Activated CD4-positive, alpha-beta memory T cell treated with anti-CD3 and anti-CD28 coated beads for 36 hours (primary cell): ENCODE data around the gene SPRED1. TPM values are rescaled to one million over a fixed set of nuclear protein-coding genes. Genes with fewer than 3 reads are reported as not detected.
A peak's percentile ranks its signal among the peaks of the same experiment; 100 is the strongest.

Source experiments
- CTCF ChIA-PET: fragments of 350-600 bp; sonication (Branson Sonifier 250); formaldehyde crosslinking; loops from one replicate; lab custom pipeline; 2021; ENCODE audit warnings: antibody characterized with exemption, inconsistent platforms; lab: Charles Lee
- POLR2A ChIA-PET: fragments of 350-600 bp; sonication (Branson Sonifier 250); formaldehyde crosslinking; loops from one replicate; lab custom pipeline; 2021; ENCODE audit warnings: antibody characterized with exemption; lab: Charles Lee
- DNase-seq: peaks from one replicate; pipeline ENCODE4 v3.0.0-alpha.2; 2020
- H3K27ac Mint-ChIP-seq: one replicate; pipeline ENCODE4 v1.8.0; 2021; ENCODE audit warnings: mixed read lengths
- H3K27me3 Mint-ChIP-seq: one replicate; pipeline ENCODE4 v1.8.0; 2021; ENCODE audit warnings: mixed read lengths
- H3K36me3 Mint-ChIP-seq: one replicate; pipeline ENCODE4 v1.8.0; 2021; ENCODE audit warnings: mixed read lengths
- H3K4me1 Mint-ChIP-seq: one replicate; pipeline ENCODE4 v1.8.0; 2021; ENCODE audit warnings: low read depth, mixed read lengths
- H3K4me3 Mint-ChIP-seq: one replicate; pipeline ENCODE4 v1.8.0; 2021; ENCODE audit warnings: mild to moderate bottlenecking, mixed read lengths
- H3K9me3 Mint-ChIP-seq: one replicate; pipeline ENCODE4 v1.8.0; 2021; ENCODE audit warnings: mixed read lengths
- intact Hi-C: fragments of 100-400 bp; cut with micrococcal nuclease; formaldehyde crosslinking; loops from one replicate; pipeline ENCODE4 v1.15.1; 2023
- total RNA-seq, 2 experiments: library from RNA; stranded (reverse); gene quantifications; one replicate each; pipeline ENCODE4 v1.2.3, GENCODE V29; 2021

Gene SPRED1
- total RNA-seq, 2 experiments from 2014 or later = 0.92 to 0.97 TPM

- Mint-ChIP-seq H3K9me3 (no peaks in the 10 kb centered on the region), H3K36me3 (no peaks in the 10 kb centered on the region), H3K4me3 (no peak overlapping the region), H3K27me3 (peaks cover 20% of the 10 kb centered on the region), H3K27ac (no peak overlapping the region), H3K4me1 (no peaks in the 10 kb centered on the region)
- DNase-seq = no peak
- POLR2A ChIA-PET = no interaction called here
- intact Hi-C loops = no loop called here
- CTCF ChIA-PET = no interaction called here
Measured at GRCh38 chr15:38243278-38244055, 9.2 kb upstream of the SPRED1 start.

GRCh38 chr15:38247336-38247735 is 5.3 kb upstream of the SPRED1 start:
- Mint-ChIP-seq H3K4me3 (no peak overlapping the region), H3K9me3 (no peaks in the 10 kb centered on the region), H3K27me3 (peaks cover 29% of the 10 kb centered on the region), H3K4me1 (peaks cover 7% of the 10 kb centered on the region), H3K36me3 (no peaks in the 10 kb centered on the region), H3K27ac (no peak overlapping the region)
- ChIA-PET POLR2A (no interaction called here), CTCF (no interaction called here)
- intact Hi-C loops = no loop called here
- DNase-seq = no peak

DNA sequence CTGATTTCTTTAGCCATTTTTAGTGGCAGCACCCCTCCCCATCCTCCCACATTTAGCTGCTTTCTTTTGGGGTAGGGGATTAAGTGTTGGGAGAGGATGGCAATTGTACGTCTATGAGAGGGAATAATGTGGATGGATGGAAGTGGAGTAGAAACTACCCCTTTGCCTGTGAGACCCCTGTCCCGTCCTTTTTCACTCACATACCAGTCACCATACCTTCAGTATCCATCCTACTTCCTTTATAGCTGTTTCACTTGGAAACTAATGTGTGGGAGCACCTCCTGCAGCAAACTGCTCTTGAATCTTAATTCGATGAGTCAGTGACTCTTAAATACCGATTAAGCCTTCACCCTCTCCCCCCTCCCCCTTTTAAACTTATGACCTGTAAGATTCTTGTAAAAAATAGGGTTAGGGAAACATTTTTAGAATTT is 730 bp downstream of the SPRED1 start:
- intact Hi-C loops = loop anchor here (2.0 to 5.0 kb wide), 3 partner anchors 55 to 435 kb away; no protein-coding TSS in a partner anchor
- DNase-seq = no peak
- Mint-ChIP-seq H3K36me3 (no peaks in the 10 kb centered on the region), H3K27me3 (peaks cover 16% of the 10 kb centered on the region), H3K9me3 (no peaks in the 10 kb centered on the region), H3K4me1 (peaks cover 25% of the 10 kb centered on the region), H3K4me3 (peak overlapping the region; percentile 74), H3K27ac (peak overlapping the region; percentile 4)
- ChIA-PET CTCF (interaction anchor here (0.7 to 1.0 kb wide), 3 partner anchors 187 to 489 kb away, joined by 3 to 6 read pairs (median 3); no protein-coding TSS in a partner anchor), POLR2A (no interaction called here)

DNA sequence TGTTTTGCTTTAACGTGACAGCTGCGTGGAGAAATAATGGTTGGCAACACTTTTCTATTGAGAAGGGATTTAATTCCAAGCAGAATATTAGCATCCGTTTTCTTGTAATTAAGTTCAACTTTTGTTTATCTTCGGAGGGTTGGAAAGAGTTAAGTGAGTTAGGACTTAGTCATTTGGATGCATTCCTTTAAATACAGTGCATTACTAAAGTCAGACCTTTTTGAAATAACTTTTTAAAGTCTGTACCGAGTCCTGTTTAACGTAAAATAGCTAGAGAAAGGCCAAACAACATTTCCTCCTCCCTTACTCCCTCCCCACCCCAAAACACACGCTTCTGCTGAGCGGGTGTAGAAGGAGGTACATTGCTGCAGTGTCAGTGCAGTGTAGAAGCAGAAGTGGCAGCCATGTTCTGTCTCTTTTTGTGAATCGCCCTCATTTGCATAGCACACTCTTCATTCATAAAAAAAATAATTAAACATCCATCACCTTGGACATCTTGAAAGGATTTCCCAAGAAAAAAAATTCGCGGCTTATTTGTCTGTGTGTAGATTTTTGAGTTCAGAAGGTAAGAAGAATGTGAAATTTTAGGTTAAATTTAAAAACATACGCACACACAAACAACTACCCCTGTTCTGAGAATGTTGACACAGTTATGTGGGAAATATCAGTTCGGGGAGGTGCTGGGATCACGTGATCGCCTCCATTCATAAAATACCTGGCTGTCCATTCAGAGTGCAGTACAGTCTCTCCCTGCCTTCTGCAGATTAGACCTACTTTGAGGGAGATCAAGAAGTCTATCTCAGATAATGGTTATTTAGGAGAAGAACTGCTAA is 1.6 kb downstream of the SPRED1 start:
- H3K27ac Mint-ChIP-seq = no peak overlapping the region
- no peaks in the 10 kb centered on the region for H3K36me3 Mint-ChIP-seq
- peak overlapping the region; percentile 74 for H3K4me3 Mint-ChIP-seq

DNA sequence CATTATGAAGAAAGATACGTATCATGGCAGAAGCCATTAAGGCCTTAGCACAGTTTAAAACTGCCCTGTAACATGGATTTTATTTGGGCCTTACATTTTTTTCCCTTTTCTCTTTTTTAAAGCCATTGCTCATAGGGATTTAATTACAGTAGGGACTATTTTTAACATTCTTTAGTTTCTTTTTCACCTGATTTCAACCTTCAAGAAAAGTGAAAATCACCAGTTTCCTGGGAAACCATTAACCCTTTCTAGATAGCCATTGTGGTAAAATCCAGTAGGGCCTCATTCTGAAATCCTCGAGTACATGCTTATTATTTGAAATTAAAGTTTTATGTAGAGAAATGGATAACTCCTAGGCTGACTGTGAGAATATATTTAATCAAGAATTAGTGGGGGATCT is 3.1 kb downstream of the SPRED1 start:
- H3K4me3 Mint-ChIP-seq = no peak overlapping the region
- H3K27me3 Mint-ChIP-seq = peaks cover 10% of the 10 kb centered on the region
- ChIA-PET POLR2A (no interaction called here), CTCF (no interaction called here)
- H3K9me3 Mint-ChIP-seq = no peaks in the 10 kb centered on the region
- no peaks in the 10 kb centered on the region for H3K36me3 Mint-ChIP-seq
- intact Hi-C loops = no loop called here
- peaks cover 25% of the 10 kb centered on the region for H3K4me1 Mint-ChIP-seq
- no peak overlapping the region for H3K27ac Mint-ChIP-seq
- no peak for DNase-seq

More for the DNA sequence above, 1.6 kb downstream of the SPRED1 start:
- Mint-ChIP-seq H3K4me1 (peaks cover 25% of the 10 kb centered on the region), H3K27me3 (peaks cover 16% of the 10 kb centered on the region), H3K9me3 (no peaks in the 10 kb centered on the region)
- intact Hi-C loops = loop anchor here (5.0 kb wide), 1 partner anchor 182 kb away; no protein-coding TSS in a partner anchor
- peak; percentile 46 for DNase-seq
- POLR2A ChIA-PET = no interaction called here
- CTCF ChIA-PET = interaction anchor here (0.6 to 1.0 kb wide), 4 partner anchors 19 to 490 kb away, joined by 3 to 6 read pairs (median 3); no protein-coding TSS in a partner anchor

DNA sequence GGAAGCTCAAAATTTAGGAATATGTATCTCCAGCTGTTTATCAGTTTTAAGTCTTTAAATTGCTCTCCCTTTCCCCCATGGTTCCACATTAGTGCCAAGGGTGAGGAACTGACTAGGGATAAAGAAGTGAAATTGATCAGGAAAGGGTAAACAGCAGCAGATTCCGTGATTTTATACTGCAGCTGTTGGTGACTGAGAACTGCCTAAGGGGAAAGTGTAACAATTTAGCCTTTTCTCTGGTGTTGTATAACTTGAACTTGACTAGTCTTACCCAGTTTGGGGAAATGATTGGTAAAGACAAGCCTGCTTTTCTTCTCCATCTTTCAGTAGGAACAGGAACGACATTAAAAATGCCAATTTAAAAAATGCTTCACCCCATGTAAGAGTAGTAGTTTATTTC is 5.0 kb downstream of the SPRED1 start:
- POLR2A ChIA-PET = no interaction called here
- no peak overlapping the region for H3K4me3 Mint-ChIP-seq
- H3K27me3 Mint-ChIP-seq = peaks cover 1% of the 10 kb centered on the region
- H3K36me3 Mint-ChIP-seq = no peaks in the 10 kb centered on the region
- H3K4me1 Mint-ChIP-seq = peaks cover 18% of the 10 kb centered on the region
- intact Hi-C loops = no loop called here
- no peak overlapping the region for H3K27ac Mint-ChIP-seq
- H3K9me3 Mint-ChIP-seq = no peaks in the 10 kb centered on the region
- no peak for DNase-seq
- CTCF ChIA-PET = no interaction called here

- POLR2A ChIA-PET = no interaction called here
- Mint-ChIP-seq H3K9me3 (no peaks in the 10 kb centered on the region), H3K4me1 (peaks cover 8% of the 10 kb centered on the region), H3K27ac (no peak overlapping the region), H3K27me3 (peaks cover 1% of the 10 kb centered on the region), H3K4me3 (no peak overlapping the region), H3K36me3 (no peaks in the 10 kb centered on the region)
- no peak for DNase-seq
- CTCF ChIA-PET = no interaction called here
- intact Hi-C loops = no loop called here
Measured at GRCh38 chr15:38259134-38259533, 6.5 kb downstream of the SPRED1 start.

GRCh38 chr15:38260077-38260476 is 7.4 kb downstream of the SPRED1 start:
- intact Hi-C loops = no loop called here
- H3K4me3 Mint-ChIP-seq = no peak overlapping the region
- no peaks in the 10 kb centered on the region for H3K9me3 Mint-ChIP-seq
- DNase-seq = no peak
- no peaks in the 10 kb centered on the region for H3K36me3 Mint-ChIP-seq
- ChIA-PET POLR2A (no interaction called here), CTCF (interaction anchor here (1.1 kb wide), 1 partner anchor 130 kb away, joined by 3 read pairs; no protein-coding TSS in a partner anchor)
- H3K27ac Mint-ChIP-seq = no peak overlapping the region
- H3K27me3 Mint-ChIP-seq = no peaks in the 10 kb centered on the region
- H3K4me1 Mint-ChIP-seq = no peaks in the 10 kb centered on the region

DNA sequence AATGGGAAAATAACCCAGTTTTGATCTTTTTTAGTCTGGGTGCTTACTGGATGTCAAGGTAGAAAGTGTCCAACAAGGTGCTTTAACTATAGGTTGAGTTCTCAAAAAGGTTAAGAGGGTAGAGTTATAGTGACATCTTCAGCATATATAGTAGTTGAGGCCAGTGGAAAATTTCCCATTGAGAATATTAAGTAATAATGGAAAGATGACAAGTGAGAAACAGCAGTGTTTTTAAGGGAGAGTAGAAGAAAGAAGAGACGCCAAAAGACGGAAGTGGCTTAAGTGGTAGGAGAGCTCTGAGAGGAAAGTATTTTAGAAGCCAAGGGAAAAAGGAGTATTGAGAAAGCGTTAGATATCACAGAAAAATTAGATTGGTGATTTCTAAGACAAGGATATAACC is 10.6 kb downstream of the SPRED1 start:
- ChIA-PET POLR2A (no interaction called here), CTCF (interaction anchor here (1.5 kb wide), 1 partner anchor 12 kb away, joined by 3 read pairs; no protein-coding TSS in a partner anchor)
- Mint-ChIP-seq H3K4me3 (no peak overlapping the region), H3K9me3 (no peaks in the 10 kb centered on the region), H3K27me3 (no peaks in the 10 kb centered on the region), H3K27ac (no peak overlapping the region), H3K36me3 (no peaks in the 10 kb centered on the region), H3K4me1 (no peaks in the 10 kb centered on the region)
- intact Hi-C loops = no loop called here
- DNase-seq = no peak

- CTCF ChIA-PET = interaction anchor here (1.5 kb wide), 1 partner anchor 13 kb away, joined by 3 read pairs; no protein-coding TSS in a partner anchor
- H3K4me1 Mint-ChIP-seq = no peaks in the 10 kb centered on the region
- intact Hi-C loops = no loop called here
- H3K27me3 Mint-ChIP-seq = no peaks in the 10 kb centered on the region
- DNase-seq = no peak
- no peaks in the 10 kb centered on the region for H3K36me3 Mint-ChIP-seq
- H3K4me3 Mint-ChIP-seq = no peak overlapping the region
- POLR2A ChIA-PET = no interaction called here
- no peak overlapping the region for H3K27ac Mint-ChIP-seq
- no peaks in the 10 kb centered on the region for H3K9me3 Mint-ChIP-seq
Measured at GRCh38 chr15:38263996-38264395, 11.4 kb downstream of the SPRED1 start.

DNA sequence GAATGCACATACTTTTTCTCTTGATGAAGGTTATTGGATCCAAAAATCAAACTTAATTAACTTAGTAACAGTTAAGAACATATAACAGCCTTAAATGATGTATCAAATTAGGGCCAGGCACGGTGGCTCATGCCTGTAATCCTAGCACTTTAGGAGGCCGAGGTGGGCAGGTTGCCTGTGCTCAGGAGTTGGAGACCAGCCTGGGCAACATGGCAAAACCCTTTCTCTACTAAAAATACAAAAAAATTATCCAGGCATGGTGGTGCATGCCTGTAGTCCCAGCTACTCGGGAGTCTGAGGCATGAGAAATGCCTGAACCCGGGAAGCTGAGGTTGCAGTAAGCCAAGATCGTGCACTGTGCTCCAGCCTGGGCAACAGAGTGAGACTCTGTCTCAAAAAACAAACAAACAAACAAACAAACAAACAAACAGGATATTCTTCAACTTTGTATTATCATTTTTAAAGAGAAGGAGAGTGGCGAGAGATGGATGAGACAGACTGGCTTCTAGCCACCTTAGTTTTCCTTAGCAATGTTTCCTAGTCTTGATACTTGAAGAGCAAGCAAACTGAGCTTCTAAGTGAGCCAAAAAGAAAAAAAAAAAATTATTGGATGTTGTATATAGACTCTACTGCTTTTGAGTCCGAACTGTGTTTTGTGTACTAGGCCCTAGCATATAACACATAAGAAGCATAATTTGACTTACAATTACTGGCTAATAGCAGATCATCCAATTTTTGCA is 13.8 kb downstream of the SPRED1 start:
- H3K4me3 Mint-ChIP-seq = no peak overlapping the region
- H3K27me3 Mint-ChIP-seq = no peaks in the 10 kb centered on the region
- ChIA-PET CTCF (no interaction called here), POLR2A (no interaction called here)
- H3K4me1 Mint-ChIP-seq = no peaks in the 10 kb centered on the region
- DNase-seq = no peak
- intact Hi-C loops = no loop called here
- no peaks in the 10 kb centered on the region for H3K36me3 Mint-ChIP-seq
- H3K9me3 Mint-ChIP-seq = no peaks in the 10 kb centered on the region
- H3K27ac Mint-ChIP-seq = no peak overlapping the region
